Neural progenitor cell (in vitro differentiated cells): ENCODE measurements around the gene SLC39A6.

Experiments
- CTCF ChIP-seq: fragments of 200-600 bp; sonication (generic); IDR thresholded peaks from 2 replicates; pipeline ENCODE4 v1.5.1; 2017; ENCODE audit warnings: antibody characterized with exemption, mild to moderate bottlenecking
- EZH2 ChIP-seq: fragments of 200-600 bp; sonication (generic); IDR thresholded peaks from 2 replicates; pipeline ENCODE4 v1.6.1; 2017; ENCODE audit warnings: antibody characterized with exemption, mild to moderate bottlenecking, moderate library complexity

- TF ChIP-seq CTCF (no peak), EZH2 (no peak)
Measured at GRCh38 chr18:36114251-36114650, 14.9 kb downstream of the SLC39A6 start.
